Stimulated activated CD4-positive, alpha-beta T cell treated with anti-CD3 and anti-CD28 coated beads, Interleukin-12 subunit alpha, Interleukin-12 subunit beta, amount 100 ng/mL, for 48 hours (primary cell): ENCODE data around the gene RPL27.

Experiments used
- DNase-seq, 3 donors: peaks; one replicate each; pipeline ENCODE4 v3.0.0-alpha.2; 2020; ENCODE audit warnings: low read depth in 2 of 3, low spot score in 1 of 3

The RPL27 gene

GRCh38 chr17:43020789-43021740 lies 22.8 kb downstream of the RPL27 start:
- DNase-seq: no peak

GRCh38 chr17:43021741-43022512 lies 23.7 kb downstream of the RPL27 start, which contains the start of gene VAT1:
VAT1 (minus strand) TSS chr17:43022385; CDS start chr17:43022322, 63 bp downstream.
- peak in 2 of 3 donors; percentile 47 to 67 for DNase-seq

- DNase-seq: peak; percentile 61 to 74 (median 70)
These were observed 26.4 kb downstream of the RPL27 start, which contains the start of gene RND2 for GRCh38 chr17:43024407-43025289. RND2 (plus strand) TSS chr17:43025231; CDS start chr17:43025348, 117 bp downstream.

GRCh38 chr17:43025290-43025657 lies 27.1 kb downstream of the RPL27 start:
- no peak for DNase-seq

- DNase-seq: no peak
These were observed 27.7 kb downstream of the RPL27 start for GRCh38 chr17:43025766-43026537.

GRCh38 chr17:43026595-43026994 lies 28.4 kb downstream of the RPL27 start:
- DNase-seq: no peak

- DNase-seq: no peak
These were observed 29.1 kb downstream of the RPL27 start for GRCh38 chr17:43027091-43028032.

GRCh38 chr17:43028221-43028861 lies 30.1 kb downstream of the RPL27 start:
- DNase-seq: no peak

GRCh38 chr17:43030137-43030767 lies 32.0 kb downstream of the RPL27 start:
- no peak for DNase-seq

- DNase-seq: no peak
These were observed 33.4 kb downstream of the RPL27 start for GRCh38 chr17:43031666-43032065.

- no peak for DNase-seq
These were observed 36.0 kb downstream of the RPL27 start for GRCh38 chr17:43033948-43034881.

GRCh38 chr17:43034894-43035293 lies 36.7 kb downstream of the RPL27 start:
- DNase-seq: no peak

GRCh38 chr17:43039646-43040045 lies 41.4 kb downstream of the RPL27 start:
- no peak for DNase-seq

GRCh38 chr17:43040655-43041054 lies 42.4 kb downstream of the RPL27 start:
- no peak for DNase-seq

- DNase-seq: no peak
These were observed 43.9 kb downstream of the RPL27 start for GRCh38 chr17:43042025-43042628.

- no peak for DNase-seq
These were observed 45.1 kb downstream of the RPL27 start for GRCh38 chr17:43043307-43043706.

- DNase-seq: no peak
These were observed 45.8 kb downstream of the RPL27 start for GRCh38 chr17:43044024-43044423.
